Stimulated activated memory B cell treated with anti-CD40 and anti-IgM and Interleukin-4, amounts not matched to agents 10 μg/mL and 1 μg/mL and 100 μg/mL, for 72 hours (primary cell): ENCODE results near the gene MPPED1.

ENCODE experiments used
- ATAC-seq: fragments of 150-1000 bp; cut with Tn5 transposase; 2 replicates; pipeline ENCODE4 v1.10.0; 2021
- H3K27ac Mint-ChIP-seq: one replicate; pipeline ENCODE4 v1.8.0; 2022; ENCODE audit warnings: mild to moderate bottlenecking, mixed read lengths
- H3K27me3 Mint-ChIP-seq: one replicate; pipeline ENCODE4 v1.8.0; 2022; ENCODE audit warnings: mixed read lengths
- H3K36me3 Mint-ChIP-seq: one replicate; pipeline ENCODE4 v1.8.0; 2022; ENCODE audit warnings: mixed read lengths
- H3K4me1 Mint-ChIP-seq: one replicate; pipeline ENCODE4 v1.8.0; 2022; ENCODE audit warnings: mixed read lengths
- H3K4me3 Mint-ChIP-seq: one replicate; pipeline ENCODE4 v1.8.0; 2022; ENCODE audit warnings: mild to moderate bottlenecking, moderate library complexity, mixed read lengths
- H3K9me3 Mint-ChIP-seq: one replicate; pipeline ENCODE4 v1.8.0; 2022; ENCODE audit warnings: mixed read lengths

Gene MPPED1

GRCh38 chr22:43528601-43529360 lies 117.0 kb downstream of the MPPED1 start:
- ATAC-seq = no peak
- no peak overlapping the region for H3K27ac Mint-ChIP-seq
- no peaks in the 10 kb centered on the region for H3K4me1 Mint-ChIP-seq
- no peaks in the 10 kb centered on the region for H3K9me3 Mint-ChIP-seq
- H3K27me3 Mint-ChIP-seq = peaks cover 66% of the 10 kb centered on the region
- no peak overlapping the region for H3K4me3 Mint-ChIP-seq
- no peaks in the 10 kb centered on the region for H3K36me3 Mint-ChIP-seq

GRCh38 chr22:43529461-43529860 lies 117.6 kb downstream of the MPPED1 start:
- Mint-ChIP-seq H3K27ac (no peak overlapping the region), H3K9me3 (no peaks in the 10 kb centered on the region), H3K4me1 (no peaks in the 10 kb centered on the region), H3K27me3 (peaks cover 61% of the 10 kb centered on the region), H3K4me3 (no peak overlapping the region), H3K36me3 (no peaks in the 10 kb centered on the region)
- no peak for ATAC-seq

- Mint-ChIP-seq H3K9me3 (no peaks in the 10 kb centered on the region), H3K36me3 (no peaks in the 10 kb centered on the region), H3K27ac (no peak overlapping the region), H3K4me1 (no peaks in the 10 kb centered on the region), H3K4me3 (no peak overlapping the region), H3K27me3 (peaks cover 61% of the 10 kb centered on the region)
- no peak for ATAC-seq
These were observed 118.1 kb downstream of the MPPED1 start for GRCh38 chr22:43529934-43530333.

- Mint-ChIP-seq H3K27ac (no peak overlapping the region), H3K4me3 (no peak overlapping the region), H3K4me1 (no peaks in the 10 kb centered on the region), H3K27me3 (peaks cover 61% of the 10 kb centered on the region), H3K36me3 (no peaks in the 10 kb centered on the region), H3K9me3 (no peaks in the 10 kb centered on the region)
- ATAC-seq = no peak
These were observed 118.8 kb downstream of the MPPED1 start for GRCh38 chr22:43530349-43531201.

GRCh38 chr22:43531651-43532050 lies 119.8 kb downstream of the MPPED1 start:
- ATAC-seq = no peak
- Mint-ChIP-seq H3K4me1 (no peaks in the 10 kb centered on the region), H3K4me3 (no peak overlapping the region)

GRCh38 chr22:43532301-43533155 lies 120.7 kb downstream of the MPPED1 start:
- Mint-ChIP-seq H3K36me3 (no peaks in the 10 kb centered on the region), H3K4me1 (no peaks in the 10 kb centered on the region), H3K27me3 (peaks cover 46% of the 10 kb centered on the region), H3K27ac (no peak overlapping the region), H3K9me3 (no peaks in the 10 kb centered on the region), H3K4me3 (no peak overlapping the region)
- no peak for ATAC-seq

More at GRCh38 chr22:43531651-43532050, 119.8 kb downstream of the MPPED1 start:
- H3K9me3 Mint-ChIP-seq = no peaks in the 10 kb centered on the region
- no peaks in the 10 kb centered on the region for H3K36me3 Mint-ChIP-seq
- H3K27me3 Mint-ChIP-seq = peaks cover 54% of the 10 kb centered on the region
- no peak overlapping the region for H3K27ac Mint-ChIP-seq

- H3K4me3 Mint-ChIP-seq = no peak overlapping the region
- H3K27ac Mint-ChIP-seq = no peak overlapping the region
- no peaks in the 10 kb centered on the region for H3K4me1 Mint-ChIP-seq
- H3K36me3 Mint-ChIP-seq = no peaks in the 10 kb centered on the region
- peaks cover 46% of the 10 kb centered on the region for H3K27me3 Mint-ChIP-seq
- ATAC-seq = no peak
- no peaks in the 10 kb centered on the region for H3K9me3 Mint-ChIP-seq
These were observed 121.3 kb downstream of the MPPED1 start for GRCh38 chr22:43533156-43533530.

GRCh38 chr22:43533656-43534428 lies 122.0 kb downstream of the MPPED1 start:
- Mint-ChIP-seq H3K9me3 (no peaks in the 10 kb centered on the region), H3K27ac (no peak overlapping the region), H3K4me1 (no peaks in the 10 kb centered on the region), H3K27me3 (peaks cover 40% of the 10 kb centered on the region), H3K36me3 (no peaks in the 10 kb centered on the region), H3K4me3 (no peak overlapping the region)
- no peak for ATAC-seq

GRCh38 chr22:43534916-43535315 lies 123.1 kb downstream of the MPPED1 start:
- Mint-ChIP-seq H3K27ac (no peak overlapping the region), H3K27me3 (peaks cover 30% of the 10 kb centered on the region), H3K36me3 (no peaks in the 10 kb centered on the region), H3K4me1 (no peaks in the 10 kb centered on the region), H3K4me3 (no peak overlapping the region), H3K9me3 (no peaks in the 10 kb centered on the region)
- ATAC-seq = no peak

- Mint-ChIP-seq H3K9me3 (no peaks in the 10 kb centered on the region), H3K36me3 (no peaks in the 10 kb centered on the region), H3K27ac (no peak overlapping the region), H3K27me3 (peaks cover 26% of the 10 kb centered on the region), H3K4me3 (no peak overlapping the region), H3K4me1 (no peaks in the 10 kb centered on the region)
- no peak for ATAC-seq
These were observed 123.5 kb downstream of the MPPED1 start for GRCh38 chr22:43535336-43535735.

GRCh38 chr22:43535741-43536140 lies 123.9 kb downstream of the MPPED1 start:
- no peaks in the 10 kb centered on the region for H3K4me1 Mint-ChIP-seq
- peaks cover 23% of the 10 kb centered on the region for H3K27me3 Mint-ChIP-seq
- H3K27ac Mint-ChIP-seq = no peak overlapping the region
- H3K9me3 Mint-ChIP-seq = no peaks in the 10 kb centered on the region
- no peaks in the 10 kb centered on the region for H3K36me3 Mint-ChIP-seq
- H3K4me3 Mint-ChIP-seq = no peak overlapping the region
- ATAC-seq = no peak

- no peaks in the 10 kb centered on the region for H3K4me1 Mint-ChIP-seq
- peaks cover 32% of the 10 kb centered on the region for H3K27me3 Mint-ChIP-seq
- H3K36me3 Mint-ChIP-seq = no peaks in the 10 kb centered on the region
- H3K9me3 Mint-ChIP-seq = no peaks in the 10 kb centered on the region
- no peak overlapping the region for H3K27ac Mint-ChIP-seq
- no peak for ATAC-seq
- no peak overlapping the region for H3K4me3 Mint-ChIP-seq
These were observed 125.3 kb downstream of the MPPED1 start for GRCh38 chr22:43537019-43537585.

- no peak overlapping the region for H3K4me3 Mint-ChIP-seq
- peaks cover 44% of the 10 kb centered on the region for H3K27me3 Mint-ChIP-seq
- no peaks in the 10 kb centered on the region for H3K36me3 Mint-ChIP-seq
- ATAC-seq = no peak
- H3K4me1 Mint-ChIP-seq = no peaks in the 10 kb centered on the region
- no peaks in the 10 kb centered on the region for H3K9me3 Mint-ChIP-seq
- H3K27ac Mint-ChIP-seq = no peak overlapping the region
These were observed 128.0 kb downstream of the MPPED1 start for GRCh38 chr22:43539572-43540528.
